ENCODE results near the gene AADACL2.

The AADACL2 gene

DNA sequence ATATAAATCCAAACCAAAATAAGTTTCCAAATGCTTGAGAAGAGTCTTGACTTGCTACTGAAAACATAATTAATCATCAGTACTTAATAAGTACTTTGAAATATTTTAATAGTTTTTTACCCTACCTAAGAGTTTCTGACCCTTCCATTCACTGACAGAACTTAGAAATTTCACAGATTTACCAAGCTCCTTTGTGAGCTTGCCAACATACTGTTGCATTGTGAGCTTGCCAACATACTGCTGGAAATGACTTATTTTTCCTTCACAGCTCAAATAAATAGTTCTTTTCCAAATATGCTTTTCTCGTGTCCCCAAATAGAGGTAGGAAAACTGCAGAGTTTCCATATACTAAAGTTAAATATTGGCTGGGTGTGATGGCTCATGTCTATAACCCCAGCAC lies 70.5 kb downstream of the AADACL2 start:
- H3K4me3 ChIP-seq (replicated peaks; ENCODE audit: low read depth, low read length), result no peak overlapping the region
- H3K27me3 ChIP-seq (replicated peaks; ENCODE audit: control insufficient read depth, insufficient read depth, low read length), result no peaks in the 10 kb centered on the region
- TF ChIP-seq, protein P1, sequence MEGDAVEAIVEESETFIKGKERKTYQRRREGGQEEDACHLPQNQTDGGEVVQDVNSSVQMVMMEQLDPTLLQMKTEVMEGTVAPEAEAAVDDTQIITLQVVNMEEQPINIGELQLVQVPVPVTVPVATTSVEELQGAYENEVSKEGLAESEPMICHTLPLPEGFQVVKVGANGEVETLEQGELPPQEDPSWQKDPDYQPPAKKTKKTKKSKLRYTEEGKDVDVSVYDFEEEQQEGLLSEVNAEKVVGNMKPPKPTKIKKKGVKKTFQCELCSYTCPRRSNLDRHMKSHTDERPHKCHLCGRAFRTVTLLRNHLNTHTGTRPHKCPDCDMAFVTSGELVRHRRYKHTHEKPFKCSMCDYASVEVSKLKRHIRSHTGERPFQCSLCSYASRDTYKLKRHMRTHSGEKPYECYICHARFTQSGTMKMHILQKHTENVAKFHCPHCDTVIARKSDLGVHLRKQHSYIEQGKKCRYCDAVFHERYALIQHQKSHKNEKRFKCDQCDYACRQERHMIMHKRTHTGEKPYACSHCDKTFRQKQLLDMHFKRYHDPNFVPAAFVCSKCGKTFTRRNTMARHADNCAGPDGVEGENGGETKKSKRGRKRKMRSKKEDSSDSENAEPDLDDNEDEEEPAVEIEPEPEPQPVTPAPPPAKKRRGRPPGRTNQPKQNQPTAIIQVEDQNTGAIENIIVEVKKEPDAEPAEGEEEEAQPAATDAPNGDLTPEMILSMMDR (IDR thresholded peaks at IDR 0.05; ENCODE audit: insufficient read depth, low read length, poor library complexity, severe bottlenecking), result no peak
- H3K36me3 ChIP-seq (ENCODE audit: control insufficient read depth, insufficient read depth, low read length), result no peaks in the 10 kb centered on the region
- DNase-seq (ENCODE audit: extremely low read depth, insufficient read length), result no peak

DNA sequence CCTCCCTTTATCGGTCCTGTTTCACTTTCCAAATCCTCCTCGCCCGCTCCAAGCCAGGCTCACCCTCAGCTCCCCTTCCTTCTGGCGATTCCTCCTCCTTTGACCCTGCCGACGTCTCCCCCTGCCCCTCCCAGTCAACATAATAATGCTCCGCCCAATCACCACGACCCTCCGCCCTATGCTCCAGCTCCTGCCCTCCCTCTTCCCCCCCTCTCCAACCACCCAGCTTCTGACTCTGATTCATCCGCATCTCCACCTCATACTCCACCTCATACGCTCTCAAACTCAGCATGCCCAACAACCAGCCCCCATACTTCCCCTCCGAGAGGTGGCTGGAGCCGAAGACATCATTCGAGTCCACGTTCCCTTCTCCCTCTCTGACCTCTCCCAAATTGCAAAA lies 73.1 kb downstream of the AADACL2 start:
- Histone ChIP-seq H3K4me3 (replicated peaks; ENCODE audit: low read depth, low read length) (no peak overlapping the region), H3K27me3 (replicated peaks; ENCODE audit: control insufficient read depth, insufficient read depth, low read length) (no peaks in the 10 kb centered on the region; the same call in 1 of the 2 replicates), H3K36me3 (ENCODE audit: control insufficient read depth, insufficient read depth, low read length) (no peaks in the 10 kb centered on the region)
- no peak for DNase-seq (ENCODE audit: extremely low read depth, insufficient read length)
- TF ChIP-seq, protein P1 (IDR thresholded peaks at IDR 0.05; ENCODE audit: insufficient read depth, low read length, poor library complexity, severe bottlenecking), result no peak
